NCI-H345 treated with DMSO at 0.1 percent for 48 hours (cell line): ENCODE data around the gene CCDC9B.

Experiments
- DNase-seq: peaks from one replicate; lab custom pipeline; 2025; ENCODE audit not compliant: unreplicated experiment; lab: John Stamatoyannopoulos, UW

Gene CCDC9B

DNA sequence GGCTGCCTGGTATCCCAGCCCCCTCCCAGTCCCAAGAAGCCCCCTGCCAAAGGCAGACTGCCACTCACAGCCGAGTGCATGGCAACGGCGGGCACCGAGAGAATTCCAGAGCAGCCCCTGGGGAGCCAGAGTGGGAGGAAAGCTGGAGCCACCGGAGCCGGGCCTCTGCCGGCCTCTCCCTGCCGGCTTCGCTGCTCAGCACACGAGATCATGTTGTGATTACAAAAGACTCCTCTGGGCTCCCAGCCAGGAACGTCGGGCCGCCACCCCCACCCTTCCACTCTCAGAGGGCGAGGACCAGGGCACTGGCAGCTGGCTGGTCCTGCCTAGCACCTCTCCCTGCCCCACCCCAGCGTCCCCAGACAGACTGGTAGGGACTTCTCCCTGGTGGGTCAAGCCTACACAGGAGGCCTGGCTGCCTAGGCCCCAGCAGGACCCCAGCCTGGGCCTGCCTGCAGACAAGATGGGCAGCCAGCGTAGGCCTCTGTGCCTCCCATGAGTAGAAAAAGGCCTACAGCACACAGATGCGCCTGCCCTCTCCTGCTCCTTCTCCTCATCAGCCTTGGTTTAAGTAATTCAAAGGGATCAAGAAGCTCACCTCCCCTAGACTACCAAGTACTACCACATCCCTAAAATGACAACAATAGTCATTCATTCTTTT, at the start of gene CCDC9B:
CCDC9B (minus strand) TSS at position 200 of the 661 bp plus-strand sequence; CDS start at position 80, 120 bp downstream.
- DNase-seq, result peak; percentile 52

DNA sequence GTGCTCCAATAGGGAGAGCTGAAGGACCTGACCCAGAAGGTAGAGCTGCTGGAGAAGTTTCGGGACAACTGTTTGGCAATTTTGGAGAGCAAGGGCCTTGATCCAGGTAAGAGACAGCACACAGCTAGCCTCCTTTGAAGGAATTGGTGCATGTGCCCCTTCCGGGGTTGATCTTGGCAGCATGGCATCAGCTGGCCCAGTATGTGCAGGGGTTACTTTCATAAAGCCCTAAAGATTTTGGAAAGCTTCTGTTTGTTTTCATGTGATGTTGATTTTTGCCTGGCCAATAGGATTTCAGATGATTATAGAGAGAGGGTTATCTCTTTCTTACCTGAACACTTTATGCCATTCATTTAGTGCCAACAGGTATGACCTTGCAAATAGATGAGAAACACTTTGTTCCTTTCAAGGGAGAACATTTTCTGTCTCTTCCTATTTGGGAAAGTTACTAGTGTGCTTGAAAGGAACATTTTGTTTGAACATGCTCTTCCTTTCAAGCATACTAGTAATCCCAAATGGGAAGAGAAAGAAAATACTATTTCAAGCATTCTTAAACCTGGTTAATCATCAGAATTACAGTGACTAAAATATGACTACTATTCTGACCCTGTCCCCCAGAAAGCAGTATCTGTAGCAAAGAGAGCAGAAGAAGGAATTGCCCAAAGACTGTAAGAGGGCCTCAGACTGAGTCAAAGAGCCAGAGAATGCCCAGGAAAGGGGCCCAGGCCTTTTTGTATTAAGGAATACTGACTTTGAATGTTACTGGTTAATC, 49.3 kb upstream of the CCDC9B start:
- no peak for DNase-seq

DNA sequence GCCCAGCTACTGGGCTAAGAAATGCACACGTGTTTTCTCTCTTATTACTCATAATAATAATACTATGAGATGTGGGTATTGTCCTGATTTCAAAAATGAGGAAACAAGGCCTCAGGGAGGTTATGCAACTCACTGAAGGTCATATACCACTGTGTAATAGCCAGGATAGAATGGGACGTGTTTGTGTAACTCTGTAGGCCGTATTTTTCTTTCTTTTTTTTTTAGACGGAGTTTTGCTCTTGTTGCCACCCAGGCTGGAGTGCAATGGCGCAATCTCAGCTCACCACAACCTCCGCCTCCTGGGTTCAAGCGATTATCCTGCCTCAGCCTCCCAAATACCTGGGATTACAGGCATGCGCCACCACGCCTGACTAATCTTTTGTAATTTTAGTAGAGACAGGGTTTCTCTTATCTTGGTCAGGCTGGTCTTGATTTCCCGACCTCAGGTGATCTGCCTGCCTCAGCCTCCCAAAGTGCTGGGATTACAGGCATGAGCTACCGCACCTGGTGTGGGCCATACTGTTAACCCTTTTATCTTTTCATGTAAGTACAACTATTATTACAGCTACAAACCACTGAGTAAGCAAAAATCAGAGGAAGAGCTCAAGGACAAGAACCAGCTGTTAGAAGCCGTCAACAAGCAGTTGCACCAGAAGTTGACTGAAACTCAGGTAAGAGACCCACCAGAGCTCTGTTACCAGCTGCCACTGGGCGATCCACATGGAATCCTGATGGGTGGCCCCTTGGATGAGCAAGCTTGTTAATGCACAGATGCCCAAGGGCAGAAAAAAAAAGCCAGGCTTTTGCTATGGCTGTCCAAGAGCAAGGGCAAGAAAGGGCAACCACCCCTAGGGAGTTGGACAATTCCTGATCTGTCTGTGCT, 48.4 kb upstream of the CCDC9B start:
- DNase-seq, result no peak

DNA sequence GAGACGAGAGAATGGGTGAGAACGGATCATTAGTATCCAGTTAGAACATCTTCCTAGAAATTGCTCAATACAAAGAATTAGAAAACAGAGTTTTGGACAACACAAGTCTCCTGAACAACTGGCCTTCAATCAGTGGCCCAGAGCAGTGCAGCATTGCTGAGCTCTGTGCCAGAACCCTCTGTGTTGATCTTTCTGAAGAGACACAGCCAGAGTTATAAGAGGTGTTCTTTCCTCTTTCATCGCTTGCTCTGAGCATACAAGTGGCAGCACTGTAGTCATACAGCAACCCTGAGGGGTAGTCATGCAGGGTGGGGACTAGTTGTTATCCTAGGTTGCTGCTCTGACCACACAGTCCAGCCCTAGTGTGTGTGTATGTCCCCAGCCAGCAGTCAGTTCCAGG, 45.7 kb upstream of the CCDC9B start:
- DNase-seq, result no peak

DNA sequence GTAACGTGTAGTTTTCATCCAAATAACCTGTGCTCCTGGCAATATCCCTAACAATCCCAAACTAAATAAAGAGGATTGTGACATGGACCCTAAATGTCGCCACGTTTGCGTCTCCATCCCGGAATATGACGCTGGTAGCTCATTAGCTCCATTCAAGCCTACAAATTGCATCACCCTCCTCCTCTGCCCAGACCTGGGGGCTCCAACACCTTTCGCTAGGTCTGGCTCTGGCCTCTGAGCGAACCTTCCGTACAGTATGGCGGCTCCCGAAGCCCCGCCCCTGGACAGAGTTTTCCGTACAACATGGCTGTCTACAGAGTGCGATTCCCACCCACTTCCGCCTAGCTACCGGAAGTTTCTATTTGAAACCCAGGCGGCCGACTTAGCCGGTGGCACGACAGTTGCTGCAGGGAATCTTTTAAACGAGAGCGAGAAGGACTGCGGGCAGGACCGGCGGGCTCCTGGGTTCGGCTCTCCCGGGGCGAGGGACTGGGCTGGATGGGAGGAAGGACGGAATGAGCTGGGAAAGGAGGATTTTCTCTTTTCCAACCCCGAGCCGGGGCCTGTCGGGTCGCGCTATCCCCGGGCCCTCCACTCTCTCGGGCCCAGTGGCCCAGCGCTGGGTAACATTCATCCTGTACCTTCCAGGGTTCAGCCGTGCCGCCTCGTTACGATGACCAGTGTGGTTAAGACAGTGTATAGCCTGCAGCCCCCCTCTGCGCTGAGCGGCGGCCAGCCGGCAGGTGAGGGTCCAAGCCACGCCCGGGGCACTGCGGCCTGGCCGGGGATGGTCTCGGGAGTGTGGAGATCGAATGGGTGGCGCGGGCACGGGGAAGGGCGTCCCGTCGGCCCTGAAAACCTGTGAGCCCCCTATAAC, 42.1 kb upstream of the CCDC9B start, which contains the start of gene KNSTRN:
KNSTRN (plus strand) TSS at position 142 of the 877 bp plus-strand sequence; CDS start at position 257, 115 bp downstream.
- DNase-seq, result peak; percentile 83

DNA sequence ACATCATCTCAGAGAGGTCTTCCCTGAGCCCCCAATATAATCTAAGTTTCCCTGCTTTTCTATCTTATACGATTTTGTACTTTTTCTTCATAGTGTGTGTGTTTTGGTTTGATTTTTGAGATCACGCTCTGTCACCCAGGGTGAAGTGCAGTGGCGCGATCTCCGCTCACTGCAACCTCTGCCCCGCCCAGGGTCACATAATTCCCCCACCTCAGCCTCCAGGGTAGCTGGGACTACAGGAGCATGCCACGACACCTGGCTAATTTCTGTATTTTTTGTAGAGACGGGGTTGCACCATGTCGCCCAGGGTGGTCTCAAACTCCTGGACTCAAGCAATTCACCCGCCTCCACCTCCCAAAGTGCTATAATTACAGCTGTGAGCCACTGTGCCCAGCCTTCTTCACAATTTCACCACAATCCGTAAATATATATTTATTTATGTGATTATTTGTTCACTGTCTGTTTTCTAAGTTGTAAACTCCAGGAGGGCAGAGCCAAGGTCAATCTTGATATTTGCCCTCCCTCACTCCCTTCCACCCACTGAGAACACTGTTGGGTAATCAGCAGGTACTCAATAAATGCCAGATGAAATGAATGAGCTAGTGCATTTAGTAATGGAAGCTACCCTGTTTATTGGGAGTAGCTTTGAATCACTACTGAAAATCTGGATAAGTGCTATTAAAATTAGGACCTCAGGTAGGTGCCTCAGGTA, 41.2 kb upstream of the CCDC9B start:
- no peak for DNase-seq

DNA sequence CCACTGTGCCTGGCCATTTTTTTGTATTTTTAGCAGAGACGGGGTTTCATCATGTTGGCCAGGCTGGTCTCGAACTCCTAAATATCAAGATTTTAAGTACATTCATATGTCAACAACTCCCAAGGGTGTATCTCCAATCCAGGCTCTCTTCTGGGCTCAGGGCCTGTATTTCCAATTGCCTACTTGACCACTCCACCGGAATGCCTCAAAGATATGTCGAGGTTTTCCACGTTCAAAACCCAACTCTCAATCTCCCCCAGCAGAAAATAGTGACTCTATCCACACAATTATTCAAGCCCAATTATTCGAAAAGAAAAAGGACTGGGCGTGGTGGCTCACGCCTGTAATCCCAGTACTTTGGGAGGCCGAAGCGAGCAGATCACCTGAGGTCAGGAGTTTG, 39.9 kb upstream of the CCDC9B start:
- no peak for DNase-seq

DNA sequence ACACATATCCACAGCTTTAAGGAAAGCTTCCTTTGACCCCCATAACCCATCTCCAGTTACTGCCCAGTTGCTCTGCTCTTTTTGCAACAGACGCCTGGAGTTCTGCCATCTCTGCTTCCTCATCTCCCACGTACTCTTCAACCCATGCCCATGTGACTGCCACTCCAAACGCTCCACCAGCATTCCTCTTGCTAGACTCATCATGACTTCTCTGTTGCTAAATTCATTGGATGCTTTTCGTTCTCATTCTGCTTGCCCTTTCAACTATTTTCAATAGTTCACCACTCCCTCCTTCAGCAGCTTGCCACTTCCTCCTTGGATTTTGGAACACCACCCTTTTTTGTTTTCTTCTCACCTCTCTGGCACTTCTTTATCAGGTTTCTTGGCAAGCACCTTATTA, 39.1 kb upstream of the CCDC9B start:
- DNase-seq, result no peak

DNA sequence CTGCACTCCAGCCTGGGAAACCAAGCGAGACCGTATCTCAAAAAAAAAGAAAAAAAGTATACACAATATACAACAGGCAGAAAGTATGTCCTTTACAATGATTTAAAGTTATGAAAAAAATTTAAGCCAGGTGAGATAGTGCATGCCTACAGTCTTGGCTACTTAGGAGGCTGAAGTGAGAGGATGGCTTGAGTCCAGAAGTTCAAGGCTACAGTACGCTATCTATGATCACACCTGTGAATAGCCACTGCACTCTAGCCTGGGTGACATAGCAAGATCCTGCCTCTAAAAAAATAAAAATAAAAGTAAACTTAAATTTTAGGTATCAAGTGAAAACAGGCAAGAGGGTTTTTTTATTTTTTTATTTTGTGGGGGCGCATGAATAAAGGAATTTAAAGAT, 38.6 kb upstream of the CCDC9B start:
- no peak for DNase-seq

DNA sequence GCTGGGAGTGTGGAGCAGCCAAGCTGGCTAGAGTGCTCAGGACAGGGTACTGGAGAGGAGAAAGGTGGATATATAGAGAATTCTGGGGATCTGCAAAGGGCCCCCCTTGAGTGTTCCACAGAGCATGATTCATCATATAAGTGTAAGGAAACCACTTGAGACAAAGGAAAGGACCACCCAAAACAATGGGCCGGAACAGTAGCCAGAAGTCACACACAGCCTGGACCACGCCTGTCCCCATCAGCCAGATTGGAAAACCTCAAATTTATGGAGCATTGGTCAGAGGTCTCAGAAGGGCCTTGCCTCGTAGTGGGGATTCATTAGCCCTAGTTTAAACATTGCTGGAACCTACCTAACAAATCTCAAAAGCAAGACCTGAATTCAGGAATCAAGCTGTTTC, 36.9 kb upstream of the CCDC9B start:
- DNase-seq, result no peak

DNA sequence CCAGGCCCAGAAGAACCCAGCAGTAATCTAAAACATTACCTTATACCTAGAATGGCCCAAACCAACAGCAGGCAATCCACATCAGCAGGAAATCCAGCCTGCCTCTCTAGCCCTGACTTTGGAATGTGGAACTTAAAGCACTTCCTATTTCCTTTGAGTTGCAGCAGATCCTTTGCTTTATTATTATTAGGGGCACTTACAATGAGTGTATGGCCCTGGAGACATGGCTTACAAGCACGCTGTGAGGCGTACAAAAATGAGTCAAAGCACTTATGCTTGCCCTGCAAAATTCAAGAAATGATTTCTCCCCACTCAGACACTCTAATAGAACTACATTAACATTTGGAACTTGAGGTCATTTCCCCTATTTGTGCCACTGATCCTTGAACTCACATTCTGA, 32.2 kb upstream of the CCDC9B start:
- DNase-seq, result no peak

DNA sequence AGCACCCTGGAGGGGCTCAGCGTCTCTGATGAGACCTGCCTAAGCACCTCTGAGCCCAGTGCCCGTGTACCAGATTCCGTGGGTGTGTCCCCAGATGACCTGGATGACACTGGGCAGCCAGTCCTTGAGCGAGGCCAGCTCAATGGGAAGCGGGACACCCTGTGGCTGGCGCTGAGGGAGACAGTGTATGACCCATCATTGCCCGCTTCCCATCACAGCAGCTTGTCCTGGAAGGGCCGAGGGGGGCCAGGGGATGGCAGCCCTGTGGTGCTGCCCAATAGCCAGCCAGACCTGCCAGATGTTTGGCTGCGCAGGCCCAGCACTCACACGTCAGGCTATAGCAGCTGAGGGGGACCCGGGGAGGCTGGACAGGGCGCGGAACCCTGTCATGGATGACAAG, 29.2 kb upstream of the CCDC9B start:
- no peak for DNase-seq

DNA sequence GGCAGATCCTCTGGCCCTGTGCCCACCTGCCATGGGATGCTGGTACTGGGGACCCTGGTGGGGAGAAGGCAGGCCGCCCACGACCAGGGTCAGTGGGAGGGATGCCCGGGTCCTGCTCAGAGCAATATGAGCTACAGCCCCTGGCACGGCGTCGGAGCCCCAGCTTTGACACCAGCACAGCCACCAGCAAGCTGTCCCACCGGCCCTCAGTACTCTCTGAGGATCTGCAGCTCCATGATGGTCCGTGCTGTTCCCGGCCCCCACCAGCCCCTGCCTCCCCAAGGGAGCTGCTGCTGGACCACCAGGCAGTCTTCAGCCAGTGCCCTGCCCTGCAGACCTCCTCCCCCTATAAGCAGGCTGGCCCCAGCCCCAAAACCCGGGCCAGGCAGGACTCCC, 28.7 kb upstream of the CCDC9B start:
- no peak for DNase-seq

DNA sequence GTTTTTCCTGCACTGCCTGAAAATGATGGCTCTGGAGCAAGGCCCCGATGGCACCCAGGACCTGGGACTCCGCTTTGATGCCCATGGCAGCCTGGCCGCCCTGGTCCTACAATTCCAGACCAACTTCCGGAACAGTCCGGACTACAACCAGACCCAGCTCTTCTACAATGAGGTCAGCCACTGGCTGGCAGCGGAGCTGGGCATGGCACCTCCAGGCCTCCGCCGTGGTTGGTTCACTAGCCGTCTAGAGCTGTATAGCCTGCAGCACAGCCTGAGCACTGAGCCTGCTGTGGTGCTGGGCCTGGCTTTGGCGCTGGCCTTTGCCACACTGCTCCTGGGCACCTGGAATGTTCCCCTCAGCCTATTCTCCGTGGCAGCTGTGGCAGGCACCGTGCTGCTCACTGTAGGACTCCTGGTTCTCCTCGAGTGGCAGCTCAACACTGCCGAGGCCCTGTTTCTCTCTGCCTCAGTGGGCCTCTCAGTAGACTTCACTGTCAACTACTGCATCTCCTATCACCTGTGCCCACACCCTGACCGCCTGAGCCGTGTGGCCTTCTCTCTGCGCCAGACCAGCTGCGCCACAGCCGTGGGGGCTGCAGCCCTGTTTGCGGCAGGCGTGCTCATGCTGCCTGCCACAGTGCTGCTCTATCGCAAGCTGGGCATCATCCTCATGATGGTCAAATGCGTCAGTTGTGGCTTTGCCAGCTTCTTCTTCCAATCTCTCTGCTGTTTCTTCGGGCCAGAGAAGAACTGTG, 28.2 kb upstream of the CCDC9B start:
- no peak for DNase-seq

DNA sequence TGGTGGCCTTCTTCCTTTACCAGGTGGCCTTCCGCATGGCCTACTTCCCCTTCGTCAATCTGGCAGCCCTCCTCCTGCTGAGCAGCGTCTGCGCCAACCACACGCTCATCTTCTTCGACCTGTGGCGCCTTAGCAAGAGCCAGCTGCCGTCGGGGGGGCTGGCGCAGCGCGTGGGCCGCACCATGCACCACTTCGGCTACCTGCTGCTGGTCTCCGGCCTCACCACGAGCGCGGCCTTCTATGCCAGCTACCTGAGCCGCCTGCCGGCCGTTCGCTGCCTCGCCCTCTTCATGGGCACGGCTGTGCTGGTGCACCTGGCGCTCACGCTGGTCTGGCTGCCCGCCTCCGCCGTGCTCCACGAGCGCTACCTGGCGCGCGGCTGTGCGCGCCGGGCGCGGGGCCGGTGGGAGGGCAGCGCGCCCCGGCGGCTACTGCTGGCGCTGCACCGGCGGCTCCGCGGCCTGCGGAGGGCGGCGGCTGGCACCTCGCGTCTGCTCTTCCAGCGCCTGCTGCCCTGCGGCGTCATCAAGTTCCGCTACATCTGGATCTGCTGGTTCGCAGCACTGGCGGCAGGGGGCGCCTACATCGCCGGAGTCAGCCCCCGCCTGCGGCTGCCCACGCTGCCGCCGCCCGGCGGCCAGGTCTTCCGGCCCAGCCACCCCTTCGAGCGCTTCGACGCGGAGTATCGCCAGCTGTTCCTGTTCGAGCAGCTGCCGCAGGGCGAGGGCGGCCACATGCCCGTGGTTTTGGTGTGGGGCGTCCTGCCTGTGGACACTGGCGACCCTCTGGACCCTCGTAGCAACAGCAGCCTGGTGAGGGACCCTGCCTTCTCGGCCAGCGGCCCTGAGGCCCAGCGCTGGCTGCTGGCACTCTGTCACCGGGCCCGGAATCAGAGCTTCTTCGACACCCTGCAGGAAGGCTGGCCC, 27.2 kb upstream of the CCDC9B start:
- no peak for DNase-seq

DNA sequence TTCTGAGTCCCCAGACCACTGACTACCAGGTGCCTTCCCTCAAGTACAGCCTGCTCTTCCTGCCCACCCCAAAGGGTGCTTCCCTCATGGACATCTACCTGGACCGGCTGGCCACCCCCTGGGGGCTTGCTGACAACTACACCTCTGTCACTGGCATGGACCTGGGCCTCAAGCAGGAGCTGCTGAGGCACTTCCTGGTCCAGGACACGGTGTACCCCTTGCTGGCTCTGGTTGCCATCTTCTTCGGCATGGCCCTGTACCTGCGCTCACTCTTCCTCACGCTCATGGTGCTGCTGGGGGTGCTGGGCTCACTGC, 26.6 kb upstream of the CCDC9B start:
- DNase-seq, result no peak

DNA sequence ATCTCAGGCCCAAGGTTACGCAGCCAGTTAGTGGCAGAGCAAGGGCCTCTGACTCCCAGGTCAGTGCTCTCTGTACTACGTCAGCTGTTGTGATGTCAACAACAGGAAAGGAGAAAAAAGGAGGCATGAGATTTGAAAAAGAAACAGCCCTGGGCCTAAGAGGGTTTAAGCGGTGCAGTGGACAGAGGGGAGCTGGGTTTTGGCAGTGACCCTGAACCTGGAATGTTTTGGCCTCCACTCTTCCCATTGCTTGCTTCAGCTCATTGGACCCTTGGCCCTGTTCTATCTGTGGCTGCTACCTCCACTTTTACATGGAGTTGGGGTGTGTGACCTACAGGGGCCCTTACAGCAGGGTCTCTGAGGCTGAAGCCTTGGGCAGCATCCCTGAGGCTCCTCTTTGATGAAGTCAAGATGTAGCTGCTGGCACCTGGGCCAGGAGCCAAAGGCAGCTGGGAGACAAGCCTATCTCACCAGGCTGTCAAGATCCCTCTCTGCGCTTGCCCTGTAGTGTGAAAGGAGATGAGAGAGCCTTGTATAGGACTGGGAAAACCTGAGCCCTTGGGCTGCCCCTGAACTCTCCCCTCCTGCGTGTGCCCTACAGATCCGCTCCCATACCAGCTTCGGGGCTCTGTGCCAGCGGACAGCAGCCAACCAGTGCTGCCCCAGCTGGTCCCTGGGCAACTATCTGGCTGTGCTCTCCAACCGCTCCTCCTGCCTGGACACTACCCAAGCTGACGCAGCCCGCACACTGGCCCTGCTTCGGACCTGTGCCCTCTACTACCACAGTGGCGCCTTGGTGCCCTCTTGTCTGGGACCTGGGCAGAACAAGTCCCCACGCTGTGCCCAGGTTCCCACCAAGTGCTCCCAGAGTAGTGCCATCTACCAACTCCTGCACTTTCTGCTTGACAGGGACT, 26.0 kb upstream of the CCDC9B start:
- no peak for DNase-seq
